Calu3 (cell line): ENCODE data around the gene SHC1. TPM values are rescaled to one million over a fixed set of nuclear protein-coding genes. Genes with fewer than 3 reads are reported as not detected.
A peak's percentile ranks its signal among the peaks of the same experiment; 100 is the strongest.
"Not testable (repeated sequence)": the region's sequence is repeated elsewhere in the genome, so short reads cannot be mapped to it uniquely, and the experiment has no call there.

ENCODE experiments used
- BruUV-seq: library from RNA; stranded (reverse); fragments of 400-500 nt; replicated peaks from 2 replicates; lab custom pipeline; 2021; lab: Mats Ljungman, UMichigan
- CTCF ChIA-PET: fragments of 300-600 bp; sonication (Branson Sonifier 250); formaldehyde crosslinking; loops from one replicate; lab custom pipeline; 2022; ENCODE audit warnings: antibody characterized with exemption; lab: Charles Lee
- DNase-seq: peaks from one replicate; pipeline ENCODE4 v3.0.0; 2022
- H3K27ac Mint-ChIP-seq: one replicate; pipeline ENCODE4 v1.8.0; 2022; ENCODE audit warnings: mixed read lengths; ENCODE audit not compliant: unreplicated experiment
- H3K27me3 Mint-ChIP-seq: one replicate; pipeline ENCODE4 v1.8.0; 2022; ENCODE audit warnings: mixed read lengths; ENCODE audit not compliant: unreplicated experiment
- H3K36me3 Mint-ChIP-seq: one replicate; pipeline ENCODE4 v1.8.0; 2022; ENCODE audit warnings: mild to moderate bottlenecking, moderate library complexity, mixed read lengths; ENCODE audit not compliant: insufficient read depth, unreplicated experiment
- H3K4me1 Mint-ChIP-seq: one replicate; pipeline ENCODE4 v1.8.0; 2022; ENCODE audit warnings: mild to moderate bottlenecking, low read depth, mixed read lengths; ENCODE audit not compliant: unreplicated experiment
- H3K4me3 Mint-ChIP-seq: one replicate; pipeline ENCODE4 v1.8.0; 2022; ENCODE audit warnings: mild to moderate bottlenecking, low read depth, moderate library complexity, mixed read lengths; ENCODE audit not compliant: unreplicated experiment
- H3K9me3 Mint-ChIP-seq: one replicate; pipeline ENCODE4 v1.8.0; 2022; ENCODE audit warnings: low read depth, mixed read lengths; ENCODE audit not compliant: unreplicated experiment
- intact Hi-C: fragments of 100-400 bp; cut with micrococcal nuclease; formaldehyde crosslinking; loops from one replicate; pipeline ENCODE4 v1.10.0; 2022; ENCODE audit not compliant: unreplicated experiment
- total RNA-seq: library from RNA; stranded (reverse); gene quantifications from 2 replicates; pipeline ENCODE4 v1.2.3, GENCODE V29; 2022
- TF ChIP-seq, protein P1 (sequence below): fragments of 200-600 bp; IDR thresholded peaks from one replicate; pipeline ENCODE4 v1.8.0; 2022; ENCODE audit warnings: antibody characterized with exemption; ENCODE audit not compliant: unreplicated experiment

SHC1 gene
- total RNA-seq, 1 experiment from 2014 or later = 77.5 TPM

GRCh38 chr1:154989195-154989860 is 18.8 kb upstream of the SHC1 start:
- Mint-ChIP-seq H3K27ac (no peak overlapping the region), H3K27me3 (no peaks in the 10 kb centered on the region), H3K4me1 (peaks cover 1% of the 10 kb centered on the region), H3K9me3 (no peaks in the 10 kb centered on the region), H3K36me3 (peaks cover 38% of the 10 kb centered on the region), H3K4me3 (no peak overlapping the region)
- intact Hi-C loops = no loop called here
- DNase-seq = no peak
- no TSS peak for BruUV-seq
- TF ChIP-seq, protein P1, sequence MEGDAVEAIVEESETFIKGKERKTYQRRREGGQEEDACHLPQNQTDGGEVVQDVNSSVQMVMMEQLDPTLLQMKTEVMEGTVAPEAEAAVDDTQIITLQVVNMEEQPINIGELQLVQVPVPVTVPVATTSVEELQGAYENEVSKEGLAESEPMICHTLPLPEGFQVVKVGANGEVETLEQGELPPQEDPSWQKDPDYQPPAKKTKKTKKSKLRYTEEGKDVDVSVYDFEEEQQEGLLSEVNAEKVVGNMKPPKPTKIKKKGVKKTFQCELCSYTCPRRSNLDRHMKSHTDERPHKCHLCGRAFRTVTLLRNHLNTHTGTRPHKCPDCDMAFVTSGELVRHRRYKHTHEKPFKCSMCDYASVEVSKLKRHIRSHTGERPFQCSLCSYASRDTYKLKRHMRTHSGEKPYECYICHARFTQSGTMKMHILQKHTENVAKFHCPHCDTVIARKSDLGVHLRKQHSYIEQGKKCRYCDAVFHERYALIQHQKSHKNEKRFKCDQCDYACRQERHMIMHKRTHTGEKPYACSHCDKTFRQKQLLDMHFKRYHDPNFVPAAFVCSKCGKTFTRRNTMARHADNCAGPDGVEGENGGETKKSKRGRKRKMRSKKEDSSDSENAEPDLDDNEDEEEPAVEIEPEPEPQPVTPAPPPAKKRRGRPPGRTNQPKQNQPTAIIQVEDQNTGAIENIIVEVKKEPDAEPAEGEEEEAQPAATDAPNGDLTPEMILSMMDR = no peak
- CTCF ChIA-PET = interaction anchor here (0.9 kb wide), 1 partner anchor 23 kb away, joined by 3 read pairs; no protein-coding TSS in a partner anchor

GRCh38 chr1:154988058-154988954 is 17.8 kb upstream of the SHC1 start:
- TF ChIP-seq, protein P1 = peak; percentile 18
- H3K4me3 Mint-ChIP-seq = no peak overlapping the region
- H3K36me3 Mint-ChIP-seq = peaks cover 30% of the 10 kb centered on the region
- intact Hi-C loops = no loop called here
- BruUV-seq = no TSS peak
- H3K27ac Mint-ChIP-seq = no peak overlapping the region
- no peak for DNase-seq
- no peaks in the 10 kb centered on the region for H3K9me3 Mint-ChIP-seq
- H3K4me1 Mint-ChIP-seq = peaks cover 7% of the 10 kb centered on the region
- CTCF ChIA-PET = interaction anchor here (0.9 to 1.2 kb wide), 3 partner anchors 12 to 32 kb away, joined by 3 to 4 read pairs (median 4); partner anchors contain the start of gene PBXIP1
- H3K27me3 Mint-ChIP-seq = no peaks in the 10 kb centered on the region

DNA sequence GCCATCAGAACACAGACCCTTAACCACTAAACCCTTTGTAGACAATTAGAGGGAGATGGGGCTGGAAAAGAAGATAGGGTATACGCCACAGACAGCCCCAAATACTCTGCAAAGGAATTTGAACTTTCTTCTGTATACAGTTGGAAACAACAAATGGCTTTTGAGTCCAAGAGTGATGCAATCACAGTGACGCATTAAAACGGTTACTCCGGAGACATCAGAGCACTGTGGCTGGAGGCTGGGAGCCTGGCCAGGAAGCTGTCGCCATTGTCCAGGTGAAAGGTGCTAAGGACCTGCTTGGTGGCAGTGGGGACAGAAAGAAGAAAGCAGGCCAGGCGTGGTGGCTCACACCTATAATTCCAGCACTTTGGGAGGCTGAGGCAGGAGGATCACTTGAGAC is 16.8 kb upstream of the SHC1 start:
- Mint-ChIP-seq H3K9me3 (no peaks in the 10 kb centered on the region), H3K4me1 (peaks cover 7% of the 10 kb centered on the region), H3K27me3 (no peaks in the 10 kb centered on the region), H3K4me3 (no peak overlapping the region), H3K27ac (no peak overlapping the region), H3K36me3 (peaks cover 21% of the 10 kb centered on the region)
- no peak for DNase-seq
- CTCF ChIA-PET = interaction anchor here (0.9 kb wide), 1 partner anchor 31 kb away, joined by 3 read pairs; the partner anchor contains the start of gene PBXIP1
- TF ChIP-seq, protein P1 = no peak
- intact Hi-C loops = no loop called here
- BruUV-seq = no TSS peak

GRCh38 chr1:154986736-154987135 is 16.2 kb upstream of the SHC1 start:
- intact Hi-C loops, CTCF ChIA-PET, BruUV-seq, DNase-seq, H3K27ac Mint-ChIP-seq, H3K4me1 Mint-ChIP-seq, H3K9me3 Mint-ChIP-seq, H3K4me3 Mint-ChIP-seq, H3K27me3 Mint-ChIP-seq: not testable (repeated sequence)
- peaks cover 21% of the 10 kb centered on the region for H3K36me3 Mint-ChIP-seq
